IPS-NIHi11 (cell line): ENCODE data around the gene ERCC4.

Source experiments
- DNase-seq: peaks from one replicate; pipeline ENCODE4 v3.0.0; 2012; ENCODE audit warnings: mixed read lengths, low spot score

ERCC4 gene

GRCh38 chr16:13911306-13911705, 8.6 kb upstream of the ERCC4 start:
- no peak for DNase-seq

DNA sequence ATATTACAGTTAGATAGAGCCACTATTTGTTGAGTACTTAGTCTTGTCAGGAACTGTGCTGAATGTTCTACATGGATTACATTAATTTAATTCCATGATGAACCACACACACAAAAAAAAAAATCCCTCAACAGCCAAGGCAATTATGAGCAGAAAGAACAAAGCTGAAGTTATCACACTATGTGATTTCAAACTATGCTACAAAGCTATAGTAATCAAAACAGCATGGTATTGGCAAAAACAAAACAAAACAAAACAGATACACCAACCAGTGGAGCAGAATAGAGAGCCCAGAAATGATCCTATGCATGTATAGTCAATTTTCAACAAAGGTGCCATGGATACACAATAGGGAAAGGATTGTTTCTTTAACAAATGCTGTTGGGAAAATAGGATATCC, 8.1 kb upstream of the ERCC4 start:
- DNase-seq, result no peak

GRCh38 chr16:13912891-13913290, 7.1 kb upstream of the ERCC4 start:
- DNase-seq, result no peak

DNA sequence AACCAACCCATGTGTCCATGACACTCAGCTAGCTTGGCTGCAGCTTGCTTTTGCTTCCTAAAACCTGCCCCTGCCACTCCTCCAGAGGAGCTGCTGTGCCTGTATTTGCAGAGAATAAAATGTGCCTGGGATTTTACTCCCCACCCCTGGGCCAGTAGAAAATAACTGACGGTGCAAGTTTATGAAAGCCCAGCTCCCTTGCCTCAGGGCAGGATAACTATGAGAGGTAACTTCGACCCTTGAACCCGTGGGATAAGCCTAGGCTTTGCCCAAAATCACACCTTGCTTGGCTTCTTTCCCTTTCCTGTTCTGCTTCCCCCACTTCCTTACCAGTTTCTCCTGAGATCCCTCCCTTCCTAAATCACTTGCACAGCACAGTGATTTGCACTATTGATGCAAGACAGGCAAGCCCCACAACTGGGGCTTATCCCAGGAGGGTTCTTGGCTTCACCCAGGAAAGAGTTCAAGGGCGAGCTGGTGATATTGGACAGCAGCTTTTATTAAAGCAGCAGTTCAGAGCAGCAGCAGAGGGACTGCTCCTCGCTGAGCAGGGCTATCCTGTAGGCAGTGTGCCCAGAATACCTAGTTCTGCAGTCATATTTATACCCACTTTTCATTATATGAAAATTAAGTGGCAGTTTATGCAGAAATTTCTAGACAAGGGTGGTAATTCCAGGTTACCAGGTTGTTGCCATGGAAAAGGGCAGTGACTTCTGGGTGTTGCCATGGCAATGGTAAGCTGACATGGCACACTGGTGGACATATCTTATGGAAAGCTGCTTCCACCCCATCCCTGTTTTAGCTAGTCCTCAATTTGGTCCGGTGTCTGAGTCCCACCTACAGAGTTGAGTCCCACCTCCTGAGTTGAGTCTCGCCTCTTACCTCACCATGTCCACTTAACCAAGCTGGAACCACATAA, 6.3 kb upstream of the ERCC4 start:
- DNase-seq, result no peak

DNA sequence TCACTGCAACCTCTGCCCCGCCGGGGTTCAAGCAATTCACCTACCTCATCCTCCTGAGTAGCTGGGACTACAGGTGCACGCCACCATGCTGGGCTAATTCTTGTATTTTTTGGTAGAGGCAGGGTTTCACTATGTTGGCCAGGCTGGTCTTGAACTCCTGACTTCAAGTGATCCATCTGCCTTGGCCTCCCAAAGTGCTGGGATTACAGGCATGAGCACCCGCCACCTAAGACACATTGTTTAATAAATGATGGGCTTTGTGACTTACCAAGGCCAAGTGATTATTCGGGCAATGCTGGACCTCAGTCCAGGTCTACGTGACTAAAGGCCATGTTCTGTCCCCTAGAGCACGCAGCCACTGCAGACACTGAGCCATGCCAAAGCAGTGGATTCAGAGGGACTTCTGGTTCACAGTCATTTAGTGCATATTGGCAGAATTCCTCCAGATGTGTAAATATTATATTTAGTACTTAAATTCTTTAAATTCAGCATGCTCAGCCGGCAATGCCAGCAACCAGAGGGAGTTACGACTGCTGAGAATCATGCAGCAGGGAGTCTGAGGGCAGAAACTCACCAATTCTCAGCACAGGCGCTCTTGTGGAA, 4.8 kb upstream of the ERCC4 start:
- DNase-seq, result no peak

GRCh38 chr16:13919330-13919682, 648 bp upstream of the ERCC4 start:
- DNase-seq, result peak; percentile 8

DNA sequence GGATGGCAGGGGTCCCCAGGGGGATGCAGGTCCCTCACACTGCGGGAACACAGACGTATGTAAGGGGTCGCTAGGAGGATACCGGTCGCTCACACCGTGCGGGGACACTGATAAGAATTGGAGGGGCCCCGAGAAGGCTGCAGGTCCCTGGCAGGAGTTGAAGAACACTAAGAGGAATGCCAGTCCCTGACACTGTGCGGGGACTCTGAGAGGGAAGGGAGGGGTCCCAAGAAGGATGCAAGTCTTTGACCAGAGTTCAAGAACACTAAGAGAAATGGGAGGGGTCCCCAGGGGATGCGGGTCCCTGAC, 510 bp downstream of the ERCC4 start:
- DNase-seq, result no peak

- DNase-seq, result no peak
These were observed 1.4 kb downstream of the ERCC4 start for GRCh38 chr16:13921328-13921727.

GRCh38 chr16:13923703-13924298, 3.8 kb downstream of the ERCC4 start:
- DNase-seq, result peak; percentile 41

GRCh38 chr16:13926464-13926863, 6.5 kb downstream of the ERCC4 start:
- no peak for DNase-seq

DNA sequence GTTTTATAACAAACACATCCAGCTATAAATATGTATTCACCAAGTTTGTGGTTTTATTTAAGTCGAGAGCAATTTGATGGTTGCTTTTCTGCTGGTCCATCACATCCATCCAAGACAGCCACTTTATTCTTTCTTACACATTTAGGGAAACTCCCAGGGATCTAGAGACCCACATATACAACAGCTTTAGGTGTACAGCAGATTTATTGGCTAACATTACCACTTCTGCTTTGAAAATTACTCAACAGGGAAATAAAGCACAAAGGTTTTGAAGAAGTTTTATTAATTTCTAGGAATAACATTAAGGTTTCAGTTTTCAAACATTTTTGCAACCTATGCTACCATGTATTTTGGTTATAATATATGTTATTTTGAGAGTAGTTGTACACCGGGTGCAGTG, 6.9 kb downstream of the ERCC4 start:
- DNase-seq, result no peak

GRCh38 chr16:13928646-13929045, 8.7 kb downstream of the ERCC4 start:
- DNase-seq, result no peak

GRCh38 chr16:13931845-13932244, 11.9 kb downstream of the ERCC4 start:
- DNase-seq, result no peak

DNA sequence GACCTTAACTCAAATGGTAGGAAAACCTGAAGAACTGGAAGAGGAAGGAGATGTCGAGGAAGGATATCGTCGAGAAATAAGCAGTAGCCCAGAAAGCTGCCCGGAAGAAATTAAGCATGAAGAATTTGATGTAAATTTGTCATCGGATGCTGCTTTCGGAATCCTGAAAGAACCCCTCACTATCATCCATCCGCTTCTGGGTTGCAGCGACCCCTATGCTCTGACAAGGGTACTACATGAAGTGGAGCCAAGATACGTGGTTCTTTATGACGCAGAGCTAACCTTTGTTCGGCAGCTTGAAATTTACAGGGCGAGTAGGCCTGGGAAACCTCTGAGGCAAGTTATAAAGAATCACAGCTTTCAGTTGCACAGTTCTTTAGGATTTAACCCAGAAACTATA, 15.5 kb downstream of the ERCC4 start:
- peak; percentile 70 for DNase-seq

GRCh38 chr16:13936155-13936554, 16.2 kb downstream of the ERCC4 start:
- no peak for DNase-seq

DNA sequence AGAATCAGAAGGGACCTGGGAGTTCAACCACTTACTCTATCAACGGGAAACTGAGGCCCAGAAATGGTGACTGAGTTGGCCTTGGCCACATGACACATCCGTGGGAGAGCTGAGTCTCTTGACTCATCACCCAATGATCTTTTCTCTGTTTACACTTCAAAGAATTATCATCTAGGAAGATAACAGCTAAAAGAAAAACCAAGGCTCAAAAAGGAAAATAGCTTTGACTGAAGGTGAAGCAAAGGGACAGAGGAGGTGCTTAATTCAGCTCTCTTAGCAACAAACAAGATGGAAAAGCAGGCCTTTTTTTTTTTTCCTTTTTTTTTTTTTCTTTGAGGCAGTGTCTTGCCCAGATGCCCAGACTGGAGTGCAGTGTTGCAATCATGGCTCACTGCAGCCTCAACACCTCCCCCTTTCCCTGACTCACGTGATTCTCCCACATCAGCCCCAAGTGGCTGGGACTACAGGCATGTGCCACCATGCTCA, 16.7 kb downstream of the ERCC4 start:
- DNase-seq, result no peak

DNA sequence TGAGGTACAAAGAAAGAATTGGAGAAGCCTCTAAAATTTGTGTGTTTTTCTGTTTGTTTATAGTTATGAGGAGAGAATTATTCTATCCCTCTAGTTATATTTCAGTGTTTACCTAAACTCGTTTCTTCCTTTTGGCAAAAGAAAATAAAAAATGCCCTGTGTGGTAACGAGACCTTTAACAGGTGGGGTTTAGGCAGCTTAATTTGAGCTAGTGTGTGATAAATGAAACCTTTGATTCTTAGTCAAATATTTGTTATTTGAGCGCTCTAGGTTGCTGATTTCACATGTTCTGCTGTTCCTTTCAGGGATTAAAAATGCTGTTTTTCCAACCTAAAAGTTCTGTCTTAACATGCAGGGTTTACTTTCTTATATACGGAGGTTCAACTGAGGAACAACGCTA, 17.5 kb downstream of the ERCC4 start:
- DNase-seq, result no peak

GRCh38 chr16:13938480-13938879, 18.5 kb downstream of the ERCC4 start:
- no peak for DNase-seq

- DNase-seq, result no peak
These were observed 19.9 kb downstream of the ERCC4 start for GRCh38 chr16:13939821-13940220.

GRCh38 chr16:13940397-13940933, 20.5 kb downstream of the ERCC4 start:
- no peak for DNase-seq

GRCh38 chr16:13944816-13945215, 24.9 kb downstream of the ERCC4 start:
- DNase-seq, result no peak

DNA sequence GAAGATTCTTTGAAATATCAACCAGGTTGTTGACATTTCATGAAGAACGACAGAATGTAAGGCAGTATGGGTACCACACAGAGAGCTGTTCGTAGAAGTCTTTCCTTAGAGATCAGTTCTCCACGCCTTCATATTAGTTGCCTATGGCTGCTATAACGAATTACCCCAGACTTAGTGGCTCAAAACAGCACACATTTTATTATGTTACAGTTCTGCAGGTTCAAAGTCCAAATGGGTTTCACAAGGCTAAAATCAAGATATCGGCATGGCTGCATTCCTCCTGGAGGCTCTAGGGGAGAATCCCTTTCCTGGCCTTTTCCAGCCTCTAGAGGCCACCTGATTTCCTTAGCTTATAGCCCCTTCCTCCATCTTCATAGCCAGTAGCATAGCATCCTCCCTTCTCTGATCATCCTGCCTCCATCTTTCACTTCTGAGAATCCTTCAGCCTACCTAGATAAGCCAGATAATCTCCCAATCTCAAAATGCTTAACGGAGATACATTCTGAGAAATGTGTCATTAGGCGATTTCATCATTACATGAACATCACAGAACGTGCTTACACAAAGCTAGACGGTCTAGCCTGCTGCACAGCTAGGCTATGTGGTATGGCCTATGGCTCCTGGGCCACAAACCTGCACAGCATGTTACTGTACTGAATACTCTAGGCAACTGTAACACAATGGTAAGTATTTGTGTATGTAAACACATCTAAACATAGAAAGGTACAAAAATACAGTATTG, 26.0 kb downstream of the ERCC4 start:
- no peak for DNase-seq
